ENCODE measurements around the gene ZNF236. TPM values are rescaled to one million over a fixed set of nuclear protein-coding genes. Genes with fewer than 3 reads are reported as not detected.

Gene ZNF236
- total RNA-seq, 6 experiments from 2014 or later = 3.8 to 7.6 (median 5.8) TPM

DNA sequence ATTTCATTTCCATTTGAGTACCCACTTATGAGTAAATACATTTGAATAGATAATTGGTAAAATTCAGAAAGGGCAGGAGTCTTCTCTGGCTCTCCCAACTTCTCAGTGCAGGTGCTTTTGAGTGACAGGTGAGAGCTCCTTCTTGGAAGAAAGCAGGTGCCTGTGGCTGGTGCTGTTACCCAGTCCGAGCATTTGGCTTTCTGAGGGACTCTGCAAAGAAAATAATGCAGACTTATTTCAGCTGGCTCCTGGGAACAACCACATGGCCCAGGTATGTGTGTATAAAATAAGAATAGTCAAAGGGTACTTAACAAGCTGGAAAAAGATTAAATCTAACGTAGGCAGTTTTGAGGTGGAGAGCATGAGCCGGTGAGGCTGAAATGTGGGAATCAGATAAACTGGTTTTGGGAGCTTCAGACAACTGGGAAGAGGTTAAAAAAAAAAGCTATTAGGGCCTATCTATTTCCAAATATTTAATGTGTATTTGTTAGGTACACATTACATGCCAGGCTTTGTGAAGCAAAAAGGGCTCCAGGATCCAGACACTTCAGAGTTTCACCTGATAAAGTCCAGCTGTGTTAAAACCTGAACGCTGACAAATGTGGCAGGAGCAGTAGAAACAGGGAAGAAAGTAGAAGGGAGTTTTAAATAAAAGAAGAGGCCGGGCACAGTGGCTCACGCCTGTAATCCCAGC lies 20.6 kb downstream of the ZNF236 start:
- Histone ChIP-seq H3K4me3 (no peak overlapping the region), H3K27me3 (no peaks in the 10 kb centered on the region), H3K4me1 (peaks cover 0 to 38% (median 18%) of the 10 kb centered on the region in 4 donors), H3K27ac (peak overlapping the region in 2 of 3 donors; percentile 50 to 61), H3K9me3 (no peaks in the 10 kb centered on the region), H3K36me3 (no peaks in the 10 kb centered on the region)
- 31% methylated on average over 6 of the region's 6 CpGs for WGBS (ENCODE audit: insufficient coverage, low coverage, low lambda C conversion rate, missing lambda C conversion rate)
- peak; percentile 62 to 84 (median 77) for ATAC-seq
- DNase-seq = no peak
- no peak for TF ChIP-seq POLR2A (IDR thresholded peaks at IDR 0.05)
- TF ChIP-seq, protein P1, sequence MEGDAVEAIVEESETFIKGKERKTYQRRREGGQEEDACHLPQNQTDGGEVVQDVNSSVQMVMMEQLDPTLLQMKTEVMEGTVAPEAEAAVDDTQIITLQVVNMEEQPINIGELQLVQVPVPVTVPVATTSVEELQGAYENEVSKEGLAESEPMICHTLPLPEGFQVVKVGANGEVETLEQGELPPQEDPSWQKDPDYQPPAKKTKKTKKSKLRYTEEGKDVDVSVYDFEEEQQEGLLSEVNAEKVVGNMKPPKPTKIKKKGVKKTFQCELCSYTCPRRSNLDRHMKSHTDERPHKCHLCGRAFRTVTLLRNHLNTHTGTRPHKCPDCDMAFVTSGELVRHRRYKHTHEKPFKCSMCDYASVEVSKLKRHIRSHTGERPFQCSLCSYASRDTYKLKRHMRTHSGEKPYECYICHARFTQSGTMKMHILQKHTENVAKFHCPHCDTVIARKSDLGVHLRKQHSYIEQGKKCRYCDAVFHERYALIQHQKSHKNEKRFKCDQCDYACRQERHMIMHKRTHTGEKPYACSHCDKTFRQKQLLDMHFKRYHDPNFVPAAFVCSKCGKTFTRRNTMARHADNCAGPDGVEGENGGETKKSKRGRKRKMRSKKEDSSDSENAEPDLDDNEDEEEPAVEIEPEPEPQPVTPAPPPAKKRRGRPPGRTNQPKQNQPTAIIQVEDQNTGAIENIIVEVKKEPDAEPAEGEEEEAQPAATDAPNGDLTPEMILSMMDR (IDR thresholded peaks at IDR 0.05) = no peak
- intact Hi-C loops (cut with DNase I) = no loop called here

DNA sequence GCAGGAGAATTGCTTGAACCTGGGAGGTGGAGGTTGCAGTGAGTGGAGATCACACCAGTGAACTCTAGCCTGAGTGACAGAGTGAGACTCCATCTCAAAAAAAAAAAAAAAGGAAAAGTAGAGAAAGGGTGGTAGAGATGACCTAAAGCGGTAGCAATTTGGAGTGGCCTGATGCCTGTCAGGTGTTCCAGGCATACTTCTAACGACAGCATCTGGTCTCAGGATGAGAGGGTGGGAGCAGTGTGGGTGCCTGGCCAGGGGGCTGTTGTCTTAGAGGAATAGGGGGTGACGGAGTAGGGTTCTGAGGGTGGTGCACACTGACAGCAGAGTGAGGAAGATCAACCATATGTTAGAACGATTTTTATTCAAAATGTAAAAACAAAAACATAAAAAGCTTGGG lies 21.8 kb downstream of the ZNF236 start:
- no peaks in the 10 kb centered on the region for H3K36me3 ChIP-seq
- peaks cover 0 to 38% (median 16%) of the 10 kb centered on the region in 4 donors for H3K4me1 ChIP-seq
- 77% methylated on average over 4 of the region's 4 CpGs for WGBS (ENCODE audit: insufficient coverage, low coverage, low lambda C conversion rate, missing lambda C conversion rate)
- TF ChIP-seq, protein P1 (IDR thresholded peaks at IDR 0.05) = no peak
- TF ChIP-seq POLR2A (IDR thresholded peaks at IDR 0.05) = no peak
- no peaks in the 10 kb centered on the region for H3K9me3 ChIP-seq
- no peaks in the 10 kb centered on the region for H3K27me3 ChIP-seq
- H3K4me3 ChIP-seq = no peak overlapping the region
- intact Hi-C loops (cut with DNase I) = no loop called here
- DNase-seq = no peak
- H3K27ac ChIP-seq = peak overlapping the region in 1 of 3 donors; percentile 22
- ATAC-seq = peak in 1 of 4 donors; percentile 13

DNA sequence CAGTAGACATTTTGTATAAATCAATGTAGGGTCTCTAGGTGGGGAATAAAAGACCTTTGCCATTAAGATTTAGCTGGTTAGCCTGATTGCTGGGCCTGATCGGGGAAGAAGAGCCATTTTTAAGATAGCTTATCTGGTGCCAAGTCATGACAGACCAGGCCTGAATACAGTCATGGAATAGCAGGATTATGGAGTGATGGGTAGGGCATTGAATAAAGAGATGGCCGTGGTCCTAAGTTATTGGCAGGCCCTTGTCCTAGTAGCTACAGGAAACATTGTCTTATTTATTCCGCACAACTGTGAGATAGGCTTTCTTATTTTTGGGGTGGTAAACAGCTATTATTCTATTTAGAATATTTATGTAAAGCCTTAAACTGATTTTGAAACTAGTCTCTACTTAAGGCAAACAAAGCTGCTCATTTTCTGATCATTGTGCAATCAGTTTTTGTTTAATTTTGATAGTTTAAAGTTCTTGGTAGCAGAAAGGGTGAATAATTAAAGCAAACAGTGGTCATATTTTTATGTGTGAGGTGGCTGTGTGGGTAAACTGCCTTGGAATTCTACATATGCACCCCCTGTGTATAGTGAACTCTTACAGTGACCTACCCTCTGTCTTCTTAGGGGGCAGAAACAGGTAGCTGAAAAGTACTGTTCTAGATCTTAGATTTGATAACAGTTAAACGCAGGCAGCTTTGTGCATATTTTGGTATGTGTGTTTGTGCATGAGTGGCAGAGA lies 22.6 kb downstream of the ZNF236 start:
- H3K27ac ChIP-seq = peak overlapping the region; percentile 26 to 47 (median 32)
- no peak overlapping the region for H3K4me3 ChIP-seq
- no peaks in the 10 kb centered on the region for H3K36me3 ChIP-seq
- WGBS (ENCODE audit: insufficient coverage, low coverage, low lambda C conversion rate, missing lambda C conversion rate) = 22% methylated on average over 4 of the region's 4 CpGs
- no peaks in the 10 kb centered on the region for H3K27me3 ChIP-seq
- H3K4me1 ChIP-seq = peaks cover 0 to 38% (median 15%) of the 10 kb centered on the region in 4 donors
- ATAC-seq (peak; percentile 31 to 63 (median 51)), DNase-seq (no peak)
- intact Hi-C loops (cut with DNase I) = no loop called here
- no peaks in the 10 kb centered on the region for H3K9me3 ChIP-seq
- TF ChIP-seq, protein P1 (IDR thresholded peaks at IDR 0.05) = no peak
- TF ChIP-seq POLR2A (IDR thresholded peaks at IDR 0.05) = no peak

DNA sequence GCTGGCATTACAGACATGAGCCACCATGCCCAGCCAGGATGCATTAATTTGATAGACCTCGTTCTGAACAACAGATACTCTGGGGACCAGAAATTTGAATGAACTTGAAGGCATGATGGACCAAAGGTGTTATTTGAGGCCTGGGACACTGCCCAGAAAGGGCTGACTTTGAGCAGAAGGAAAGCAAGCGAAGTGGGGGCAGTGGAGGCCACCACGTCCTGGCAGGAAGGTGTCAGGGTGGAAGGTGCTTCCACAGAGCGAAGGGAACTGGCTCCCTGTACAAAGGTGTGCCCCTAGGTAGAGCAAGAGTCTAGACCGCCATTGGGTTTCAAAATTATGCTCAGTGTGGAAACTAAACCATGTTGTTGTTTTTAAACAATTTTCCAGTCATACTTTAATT lies 23.9 kb downstream of the ZNF236 start:
- no peaks in the 10 kb centered on the region for H3K27me3 ChIP-seq
- peak in 2 of 3 donors; percentile 59 to 63 for DNase-seq
- H3K4me1 ChIP-seq = peaks cover 0 to 38% (median 15%) of the 10 kb centered on the region in 4 donors
- TF ChIP-seq POLR2A (IDR thresholded peaks at IDR 0.05) = no peak
- intact Hi-C loops (cut with DNase I) = no loop called here
- H3K36me3 ChIP-seq = no peaks in the 10 kb centered on the region
- H3K9me3 ChIP-seq = no peaks in the 10 kb centered on the region
- peak; percentile 30 to 73 (median 57) for ATAC-seq
- no peak overlapping the region for H3K4me3 ChIP-seq
- H3K27ac ChIP-seq = peak overlapping the region in 1 of 3 donors; percentile 30
- WGBS (ENCODE audit: insufficient coverage, low coverage, low lambda C conversion rate, missing lambda C conversion rate) = 44% methylated on average over 5 of the region's 5 CpGs

DNA sequence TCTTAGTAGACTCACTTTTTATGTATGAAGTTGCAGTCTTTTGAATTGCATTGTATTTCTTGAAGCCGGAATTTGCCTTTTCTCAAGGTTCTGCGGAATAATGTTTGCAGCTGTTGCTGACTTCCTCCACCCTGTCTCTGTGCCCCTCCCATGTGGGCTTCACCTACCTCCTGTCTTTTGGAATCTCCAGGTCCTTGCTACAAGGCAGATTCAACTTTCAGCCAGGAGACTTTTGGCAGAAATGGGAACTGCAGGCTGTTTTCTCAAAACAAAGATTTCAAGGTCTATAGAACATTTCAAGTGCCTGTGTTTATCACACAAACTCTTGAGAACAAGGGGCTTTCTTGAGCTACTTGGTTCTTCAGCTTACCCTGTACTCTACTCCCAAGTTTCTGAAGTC lies 25.6 kb downstream of the ZNF236 start:
- no peak for DNase-seq
- ATAC-seq = no peak
- Histone ChIP-seq H3K27me3 (no peaks in the 10 kb centered on the region), H3K9me3 (no peaks in the 10 kb centered on the region), H3K36me3 (peaks cover 0 to 2% (median 0%) of the 10 kb centered on the region in 4 donors), H3K4me3 (no peak overlapping the region), H3K27ac (no peak overlapping the region), H3K4me1 (peaks cover 0 to 33% (median 11%) of the 10 kb centered on the region in 4 donors)
- TF ChIP-seq POLR2A (IDR thresholded peaks at IDR 0.05) = no peak
- TF ChIP-seq, protein P1 (IDR thresholded peaks at IDR 0.05) = peak in 2 of 4 donors; percentile 9 to 11
- intact Hi-C loops (cut with DNase I) = no loop called here
- WGBS (ENCODE audit: insufficient coverage, low coverage, low lambda C conversion rate, missing lambda C conversion rate) = 68% methylated on average over 2 of the region's 2 CpGs
